ENCODE data around the gene CLDN12.

- no peak for TF ChIP-seq EZH2 (IDR thresholded peaks at IDR 0.05)
- no peak for TF ChIP-seq POLR2AphosphoS5 (IDR thresholded peaks at IDR 0.05; ENCODE audit: borderline replicate concordance, low read depth, low read length)
- no peak for TF ChIP-seq FOXP2 (optimal IDR thresholded peaks at IDR 0.05; ENCODE audit: control extremely low read depth, extremely low read length, insufficient read depth)
Measured at GRCh38 chr7:90408142-90408541, 4.9 kb downstream of the CLDN12 start.

All from SK-N-MC (cell line).